Stimulated activated naive CD8-positive, alpha-beta T cell treated with anti-CD3 and anti-CD28 coated beads, Interleukin-15, Interleukin-2, amounts not matched to agents 100 U/mL and 50 U/mL, for 24 hours (primary cell): Measurements from ENCODE around the gene SLC26A1.

Experiments used
- ATAC-seq: fragments of 150-1000 bp; cut with Tn5 transposase; one replicate; pipeline ENCODE4 v1.10.0; 2021
- DNase-seq: peaks from one replicate; pipeline ENCODE4 v3.0.0; 2021

Gene SLC26A1

DNA sequence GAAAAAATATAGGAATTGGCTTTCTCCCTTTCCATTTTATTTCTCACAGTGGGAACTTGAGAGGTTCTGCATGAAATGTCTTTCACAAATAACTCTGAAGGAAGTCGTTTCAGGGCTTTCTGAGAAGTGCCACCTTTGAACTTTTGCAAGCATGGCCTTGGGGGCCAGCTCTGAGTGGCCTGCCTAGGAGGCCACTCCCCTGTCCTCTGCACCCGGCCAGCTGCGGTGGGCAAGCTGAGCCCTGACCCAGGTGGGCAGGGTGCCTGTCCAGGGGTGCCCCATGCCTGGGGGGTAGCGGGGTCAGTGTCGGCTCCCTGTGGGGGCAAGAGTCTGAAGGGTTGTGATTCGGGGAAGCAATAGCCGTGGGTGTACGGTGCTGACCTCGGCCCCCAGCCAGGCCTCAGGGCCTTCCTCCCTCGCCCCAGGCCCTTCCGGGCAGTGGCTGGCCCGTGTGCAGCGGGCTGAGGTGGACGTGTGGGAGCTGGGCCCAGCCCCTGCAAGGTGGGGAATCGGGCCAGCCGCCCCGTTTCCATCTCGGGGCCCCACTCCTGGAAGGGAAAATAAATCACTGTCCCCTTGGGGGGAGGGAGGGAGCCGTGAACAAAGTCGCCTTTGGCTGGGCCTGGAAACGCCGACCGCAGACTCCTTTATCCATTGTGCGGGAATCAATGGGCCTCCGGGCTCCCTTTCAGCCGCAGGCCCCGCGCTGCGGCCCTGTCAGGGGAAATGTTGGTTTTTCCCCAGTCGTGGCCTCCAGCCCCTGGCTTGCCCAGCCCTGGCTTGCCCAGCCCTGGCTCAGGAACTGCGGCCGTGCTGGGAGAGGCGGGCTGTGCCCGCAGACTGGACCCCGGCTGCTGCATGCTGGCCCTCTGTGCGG is 21.3 kb upstream of the SLC26A1 start:
- no peak for DNase-seq
- ATAC-seq = no peak

DNA sequence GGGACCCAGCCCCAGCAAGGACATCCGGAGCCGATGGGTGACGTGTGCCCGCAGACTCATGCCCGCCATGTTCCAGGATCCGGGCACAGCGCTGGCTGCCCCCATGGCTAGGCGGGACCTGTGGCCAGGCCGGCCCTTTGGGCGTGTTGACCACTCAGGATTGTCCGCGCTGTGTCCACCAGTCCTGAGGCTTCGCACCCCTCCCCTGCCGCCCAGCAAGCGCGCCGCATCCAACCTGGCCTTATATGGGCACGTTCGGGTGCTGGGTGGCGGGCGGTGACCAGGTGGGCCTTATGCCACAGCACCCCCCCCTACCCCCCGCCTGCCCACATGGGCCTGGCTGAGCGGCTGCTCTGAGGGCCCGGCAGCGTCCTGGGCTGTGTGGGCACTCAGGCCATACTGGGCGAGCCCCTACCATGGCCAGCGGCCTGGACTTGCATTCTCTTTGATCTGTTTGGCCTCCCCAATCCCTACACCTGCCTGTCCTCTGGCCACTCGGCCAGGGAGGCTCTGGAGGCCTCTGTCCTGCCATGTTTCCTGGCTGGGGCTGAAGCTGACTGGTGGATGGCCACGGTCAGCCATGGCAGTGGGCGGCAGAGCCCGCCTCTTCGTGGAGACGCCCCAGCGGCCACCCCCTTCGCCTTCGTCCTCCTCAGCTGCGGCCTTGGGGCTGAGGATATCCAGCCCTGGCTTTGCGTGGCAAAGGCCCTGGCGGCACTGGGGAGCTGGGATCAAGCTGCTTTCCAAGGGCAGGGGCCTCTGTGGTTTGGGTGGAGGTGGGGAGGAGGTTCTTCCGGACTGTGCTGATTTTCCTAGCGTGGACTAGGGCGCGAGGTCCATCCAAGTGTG is 20.2 kb upstream of the SLC26A1 start:
- no peak for ATAC-seq
- no peak for DNase-seq

DNA sequence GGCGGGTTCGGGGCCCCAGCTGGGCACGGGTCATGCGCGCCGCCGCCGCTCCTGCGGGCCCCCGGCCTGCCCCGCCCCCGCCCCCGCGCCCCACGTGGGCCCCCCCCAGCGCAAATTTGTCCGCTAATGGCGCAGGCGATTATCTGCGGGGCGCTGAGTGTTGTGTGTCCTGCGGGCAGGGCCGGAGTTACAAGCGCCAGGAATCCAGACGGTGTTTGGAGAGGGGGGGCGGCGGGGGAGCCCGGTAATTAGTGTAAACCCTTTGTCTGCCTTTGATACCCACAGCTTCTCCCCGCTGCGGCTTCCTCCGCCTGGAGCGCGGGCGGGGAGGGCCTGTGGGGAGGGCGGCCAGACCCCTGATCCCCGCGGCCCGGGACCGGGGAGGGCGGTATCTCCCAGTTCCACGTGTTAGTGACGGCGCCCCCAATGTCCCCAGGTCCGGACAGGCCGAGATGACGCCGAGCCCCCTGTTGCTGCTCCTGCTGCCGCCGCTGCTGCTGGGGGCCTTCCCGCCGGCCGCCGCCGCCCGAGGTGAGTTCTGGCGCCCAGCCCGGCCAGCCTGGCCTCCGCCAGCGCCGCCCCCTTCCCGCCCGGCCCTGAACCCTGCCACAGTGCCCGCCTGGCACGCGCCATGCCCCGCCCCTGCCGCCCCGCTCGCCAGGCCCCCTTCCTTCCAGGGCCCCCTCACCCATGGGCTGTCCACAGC is 19.0 kb upstream of the SLC26A1 start:
- ATAC-seq (no peak), DNase-seq (peak; percentile 44)

DNA sequence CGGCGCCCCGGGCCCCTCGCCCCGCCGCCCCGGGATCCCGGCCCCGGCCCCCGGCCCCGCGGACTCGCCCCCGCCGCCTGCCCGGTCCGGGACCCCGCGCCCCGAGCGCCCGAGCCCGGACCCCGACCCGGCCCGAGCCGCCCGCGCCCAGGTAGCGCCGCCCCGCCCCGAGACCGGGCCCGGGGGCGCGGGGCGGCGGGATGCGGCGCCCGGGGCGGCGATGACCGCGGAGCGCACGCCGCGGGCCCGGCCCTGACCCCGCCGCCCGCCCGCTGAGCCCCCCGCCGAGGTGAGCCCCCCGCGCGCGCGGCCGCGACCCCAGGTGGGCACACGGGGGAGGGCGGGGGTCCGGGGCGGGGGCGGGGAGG is 18.4 kb upstream of the SLC26A1 start:
- no peak for ATAC-seq
- DNase-seq = no peak

DNA sequence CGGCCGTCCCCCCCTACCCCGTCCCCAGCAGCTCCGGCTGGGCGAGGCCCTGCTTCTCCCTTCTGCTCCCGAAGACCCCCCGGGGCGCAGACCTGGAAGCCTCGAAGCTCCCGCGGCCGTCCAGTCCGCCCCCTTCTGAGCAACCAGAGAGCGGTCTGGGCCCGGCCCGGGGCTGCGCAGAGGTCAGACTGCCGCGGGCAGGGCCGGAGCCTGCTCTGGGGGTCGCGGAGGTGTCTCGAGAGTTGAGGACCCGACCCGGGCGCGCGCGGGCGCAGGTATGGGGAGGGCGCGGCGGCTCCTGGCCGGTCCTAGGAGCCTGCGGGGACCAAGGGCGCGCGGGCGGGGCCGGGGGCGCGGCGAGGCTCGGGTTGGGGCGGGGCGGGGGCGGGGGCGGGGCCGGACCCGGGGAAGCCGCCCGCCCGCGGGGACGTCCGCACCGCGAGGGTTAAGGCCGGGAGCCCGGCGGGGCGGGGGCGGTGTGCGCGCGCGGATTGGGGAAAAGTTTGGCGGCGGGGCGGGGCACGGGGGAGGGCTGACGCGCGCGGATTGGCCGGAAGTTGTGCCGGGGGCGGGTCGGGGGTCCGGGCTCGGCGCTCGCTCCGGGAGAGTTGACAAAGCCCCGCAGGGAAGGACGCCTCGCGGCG is 17.9 kb upstream of the SLC26A1 start, which contains the start of gene FGFRL1:
TSS of gene FGFRL1 (plus strand) at position 605 of the 644 bp plus-strand sequence. CDS start 860 bp downstream, outside the sequence.
- ATAC-seq (peak; percentile 58), DNase-seq (peak; percentile 96)

DNA sequence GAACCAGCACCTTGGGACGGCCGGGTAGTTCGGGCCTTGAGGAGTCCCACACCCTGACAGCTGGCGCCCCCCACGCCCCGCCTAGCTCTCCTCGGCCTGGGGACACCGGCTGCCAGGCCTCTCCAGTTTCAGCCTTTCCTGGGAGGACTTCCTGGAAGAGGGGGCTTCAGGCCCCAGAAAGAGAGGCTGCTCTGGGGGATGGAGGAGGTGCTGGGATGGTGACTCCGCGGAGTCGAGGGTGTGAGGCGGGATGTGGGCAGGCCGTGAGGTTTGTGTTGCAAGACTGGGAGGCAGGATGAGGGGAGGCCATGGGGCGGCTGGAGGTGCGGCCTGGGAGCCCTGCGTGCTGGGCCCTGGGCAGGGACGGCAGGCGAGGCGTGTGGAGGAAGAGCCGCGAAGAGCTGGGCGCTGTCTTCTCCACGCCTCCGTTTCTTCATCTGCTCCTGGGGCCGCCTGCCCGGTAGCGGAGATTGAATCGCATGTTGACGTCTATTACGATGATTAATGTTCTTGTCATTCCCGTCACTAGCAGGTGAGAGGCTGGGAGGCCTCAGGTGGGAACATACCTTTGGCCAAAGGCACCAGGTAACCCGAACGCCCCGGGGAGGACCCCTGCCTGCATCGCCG is 17.3 kb upstream of the SLC26A1 start:
- DNase-seq (peak; percentile 78), ATAC-seq (peak; percentile 52)

DNA sequence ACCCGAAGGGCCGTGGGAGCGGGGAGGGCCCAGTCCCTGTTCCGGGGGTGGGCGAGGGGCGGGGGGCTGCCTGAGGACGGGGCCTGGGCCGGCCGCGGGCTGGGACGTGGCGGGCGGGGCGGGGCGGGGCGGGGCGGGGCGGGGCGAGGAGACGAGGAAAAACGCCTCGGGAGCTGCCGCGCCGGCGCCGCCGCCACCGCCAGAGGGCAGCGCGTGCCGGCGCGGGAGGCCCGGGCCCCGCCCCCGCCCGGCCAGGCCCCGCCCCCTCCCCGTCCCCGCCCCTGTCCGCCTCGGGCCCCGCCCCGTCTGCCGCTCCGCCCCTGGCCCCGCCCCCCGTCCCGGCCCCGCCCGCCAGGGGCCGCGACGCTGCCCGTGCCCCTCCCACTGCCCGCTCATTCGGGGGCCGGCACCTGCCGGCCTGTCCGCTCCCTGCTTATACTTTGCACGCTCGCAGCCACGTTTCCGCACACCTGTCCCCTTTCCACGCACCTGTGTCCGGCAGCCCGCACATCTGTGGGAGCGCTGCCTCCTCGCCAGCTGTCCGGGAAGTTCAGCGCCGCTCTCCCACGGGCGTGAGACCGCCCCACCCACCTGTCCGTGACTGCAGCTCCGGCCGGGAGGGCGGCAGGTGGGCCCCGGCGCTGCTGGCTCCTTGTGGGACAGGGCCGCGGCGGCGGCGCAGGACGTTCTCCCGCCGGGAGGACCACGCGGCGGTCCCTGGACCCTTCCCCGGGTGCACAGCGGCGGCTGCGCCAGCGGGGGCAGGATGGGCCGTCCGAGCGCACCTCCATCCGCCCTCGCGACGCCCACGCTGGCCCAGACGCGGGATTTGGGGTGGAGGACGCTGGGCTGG is 16.6 kb upstream of the SLC26A1 start:
- peak; percentile 49 for ATAC-seq
- DNase-seq = peak; percentile 82

DNA sequence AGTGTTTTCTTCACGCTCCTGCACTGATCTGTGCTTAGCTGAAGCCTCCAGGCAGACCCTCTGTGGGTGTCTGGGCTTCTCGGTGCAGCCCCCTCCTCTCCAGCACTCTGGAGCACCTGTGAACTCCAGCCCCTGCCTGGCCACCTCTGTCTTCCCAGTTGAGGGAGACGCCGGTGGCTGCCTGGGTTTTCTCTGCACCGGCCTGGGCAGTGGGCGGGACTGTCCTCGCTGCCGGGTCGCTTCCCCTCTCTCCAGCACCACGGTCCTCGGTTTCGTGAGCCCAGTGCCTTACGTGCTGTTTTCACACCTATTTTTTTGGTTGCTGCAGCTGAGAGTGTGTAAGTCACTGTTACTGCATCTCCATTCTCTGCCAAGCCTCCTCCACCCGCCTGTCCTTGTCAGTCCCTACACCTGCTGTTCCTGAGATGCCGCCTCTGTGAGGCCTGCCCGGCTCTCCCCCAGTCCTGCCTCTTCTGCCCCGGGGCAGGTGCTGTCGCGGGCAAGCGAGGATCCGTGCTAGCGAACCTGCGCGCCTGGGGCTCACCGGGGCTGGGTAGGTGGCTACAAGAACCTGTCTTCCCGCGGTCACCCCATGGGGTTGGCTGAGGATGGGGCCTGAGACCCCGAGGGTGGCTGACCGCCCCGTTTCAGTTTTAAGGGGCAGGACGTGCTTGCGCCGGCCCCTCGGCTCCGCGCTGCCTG is 15.8 kb upstream of the SLC26A1 start:
- ATAC-seq (no peak), DNase-seq (peak; percentile 29)

DNA sequence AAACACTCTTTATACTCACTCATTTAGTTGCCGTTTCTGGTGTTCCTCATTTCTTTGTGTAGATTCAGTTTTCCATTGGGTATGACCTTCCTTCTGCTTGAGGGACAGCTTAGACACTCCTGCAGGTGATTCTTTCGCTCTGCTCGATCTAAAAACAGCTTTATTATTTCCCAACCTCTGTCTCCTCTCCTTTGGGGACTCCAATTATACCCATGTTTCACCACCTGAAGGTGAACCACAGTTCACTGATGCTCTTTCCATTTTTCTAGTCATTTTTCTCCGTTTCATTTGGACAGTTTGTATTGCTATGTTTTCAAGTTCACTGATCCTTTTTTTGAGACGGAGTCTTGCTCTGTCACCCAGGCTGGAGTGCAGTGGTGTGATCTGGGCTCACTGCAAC is 13.7 kb upstream of the SLC26A1 start:
- DNase-seq = no peak
- ATAC-seq = no peak

DNA sequence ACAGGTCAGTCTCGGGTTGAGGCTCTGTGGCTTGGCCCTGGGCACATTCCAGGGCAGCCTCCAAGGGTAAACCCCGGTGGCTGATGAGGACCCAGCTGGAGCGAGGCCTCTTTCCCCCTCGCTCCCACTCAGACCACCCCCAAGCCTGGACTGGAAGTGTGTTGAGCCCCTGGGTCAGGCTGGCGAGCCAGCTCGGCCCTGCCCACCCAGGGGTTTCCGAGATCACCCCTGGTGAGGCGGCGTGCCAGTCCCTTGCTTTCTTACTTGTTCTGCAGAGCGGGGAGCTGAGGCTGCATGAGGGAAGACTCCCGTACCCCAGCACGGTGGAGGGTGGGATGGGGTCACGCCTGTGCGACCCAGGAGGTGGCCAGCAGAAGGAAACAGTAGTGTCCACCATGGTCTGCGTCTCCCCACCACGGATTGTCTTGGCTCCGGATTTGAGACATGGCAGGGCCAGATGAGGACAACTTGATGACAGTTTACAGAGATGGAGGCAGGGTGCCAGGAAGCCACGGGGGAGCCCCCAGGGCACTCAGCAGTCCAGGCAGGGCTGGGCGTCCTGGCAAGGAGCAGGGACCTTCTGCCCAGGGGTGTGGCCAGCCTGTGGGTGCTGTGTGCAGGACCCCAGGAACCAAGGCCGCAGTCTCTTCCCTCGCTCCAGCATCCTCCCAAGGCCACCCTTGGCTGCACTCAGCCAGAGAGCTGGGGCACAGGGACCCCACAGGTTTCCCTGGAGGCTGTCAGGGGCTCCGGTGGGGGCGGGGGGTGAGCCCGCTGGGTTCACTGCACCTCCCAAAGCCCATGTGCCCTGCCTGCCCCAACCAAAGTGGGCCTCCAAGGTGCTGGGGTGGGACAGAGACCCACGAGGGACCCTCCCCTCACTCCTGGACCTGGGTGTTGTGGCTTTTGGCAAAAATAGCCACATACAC is 11.6 kb upstream of the SLC26A1 start:
- ATAC-seq = no peak

DNA sequence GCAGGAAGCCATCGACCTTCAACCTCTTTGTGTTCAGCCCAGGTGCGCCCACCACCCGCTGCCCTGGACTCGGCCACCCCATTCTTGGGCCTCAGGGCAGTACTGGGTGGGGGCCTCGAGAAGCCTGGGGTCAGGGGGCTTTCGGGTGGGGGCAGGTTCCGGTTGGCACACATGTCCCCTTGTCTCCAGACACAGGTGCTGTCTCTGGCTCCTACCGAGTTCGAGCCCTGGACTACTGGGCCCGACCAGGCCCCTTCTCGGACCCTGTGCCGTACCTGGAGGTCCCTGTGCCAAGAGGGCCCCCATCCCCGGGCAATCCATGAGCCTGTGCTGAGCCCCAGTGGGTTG is 10.8 kb upstream of the SLC26A1 start:
- no peak for ATAC-seq
- no peak for DNase-seq

More for the DNA sequence above, 11.6 kb upstream of the SLC26A1 start:
- DNase-seq = no peak

DNA sequence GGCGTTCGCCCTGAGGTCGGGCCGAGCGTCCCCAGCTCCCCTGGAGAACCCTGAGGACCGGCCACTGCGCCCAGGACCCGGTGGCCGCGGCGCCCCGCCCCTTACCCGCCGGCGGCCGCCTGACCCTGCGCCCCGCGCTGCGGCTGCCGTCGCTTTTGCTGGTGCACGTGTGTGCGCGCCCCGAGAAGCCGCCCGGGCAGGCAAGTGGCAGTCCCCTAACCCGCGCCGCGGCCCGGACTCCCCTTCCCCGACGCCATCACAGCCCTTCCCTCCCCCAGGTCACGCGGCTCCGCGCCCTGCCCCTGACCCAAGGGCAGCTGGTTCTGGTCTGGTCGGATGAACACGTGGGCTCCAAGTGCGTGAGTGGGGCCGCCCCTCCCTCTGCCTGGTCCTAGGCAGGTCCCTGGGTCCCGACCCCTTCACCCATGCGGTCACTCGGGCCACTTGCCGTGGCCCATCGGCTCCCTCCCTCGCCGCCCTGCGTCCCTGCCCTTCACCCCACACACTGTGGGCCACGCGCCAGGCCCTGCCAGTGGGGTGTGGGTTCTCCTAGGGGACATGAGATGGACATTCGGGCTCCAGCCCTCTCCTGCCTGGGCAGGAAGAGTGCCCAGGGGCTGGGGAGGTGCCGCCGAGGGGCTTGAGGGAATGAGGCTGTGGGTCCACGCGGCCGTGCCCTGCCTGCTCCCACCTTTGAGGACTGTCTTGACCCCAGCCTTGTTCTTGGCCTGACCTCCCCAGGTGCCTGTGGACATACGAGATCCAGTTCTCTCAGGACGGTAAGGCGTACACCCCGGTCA is 10.3 kb upstream of the SLC26A1 start:
- ATAC-seq = no peak
- DNase-seq = no peak

DNA sequence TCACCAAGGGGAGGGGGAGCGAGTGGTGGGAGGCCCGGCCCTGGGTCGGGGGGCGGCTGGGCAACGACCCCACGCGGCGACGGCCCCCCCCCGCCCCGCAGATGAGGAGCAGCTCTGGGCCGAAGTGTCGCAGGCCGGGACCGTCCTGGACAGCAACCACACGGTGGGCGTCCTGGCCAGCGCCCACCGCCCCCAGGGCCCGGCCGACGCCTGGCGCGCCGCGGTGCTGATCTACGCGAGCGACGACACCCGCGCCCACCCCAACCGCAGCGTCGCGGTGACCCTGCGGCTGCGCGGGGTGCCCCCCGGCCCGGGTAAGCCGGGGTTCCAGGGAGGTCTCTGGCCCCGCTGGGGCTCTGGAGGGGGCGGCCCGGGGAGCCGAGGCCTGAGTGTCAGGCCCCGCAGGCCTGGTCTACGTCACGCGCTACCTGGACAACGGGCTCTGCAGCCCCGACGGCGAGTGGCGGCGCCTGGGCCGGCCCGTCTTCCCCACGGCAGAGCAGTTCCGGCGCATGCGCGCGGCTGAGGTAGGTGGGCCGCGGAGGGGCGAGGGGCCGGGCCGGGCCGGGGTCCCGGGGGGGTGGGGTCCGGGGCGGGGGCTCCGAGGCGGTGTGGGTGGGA is 9.5 kb upstream of the SLC26A1 start:
- ATAC-seq = no peak
- no peak for DNase-seq

DNA sequence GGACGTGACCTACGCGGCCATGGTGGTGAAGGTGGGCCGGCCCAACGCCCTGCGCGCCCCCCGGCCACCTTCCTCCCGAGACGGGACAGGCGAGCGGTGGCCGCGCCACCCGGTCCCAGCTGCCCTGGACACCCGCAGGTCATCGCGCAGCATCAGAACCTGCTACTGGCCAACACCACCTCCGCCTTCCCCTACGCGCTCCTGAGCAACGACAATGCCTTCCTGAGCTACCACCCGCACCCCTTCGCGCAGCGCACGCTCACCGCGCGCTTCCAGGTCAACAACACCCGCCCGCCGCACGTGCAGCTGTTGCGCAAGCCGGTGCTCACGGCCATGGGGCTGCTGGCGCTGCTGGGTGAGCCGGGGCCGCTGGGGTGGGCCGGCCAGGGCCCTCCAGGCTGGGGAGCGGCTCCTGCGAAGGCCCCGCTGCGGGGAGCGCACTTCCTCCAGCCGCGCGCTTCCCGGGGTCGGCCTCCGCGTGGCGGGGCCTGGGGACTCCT is 9.0 kb upstream of the SLC26A1 start:
- DNase-seq = no peak
- ATAC-seq = no peak

DNA sequence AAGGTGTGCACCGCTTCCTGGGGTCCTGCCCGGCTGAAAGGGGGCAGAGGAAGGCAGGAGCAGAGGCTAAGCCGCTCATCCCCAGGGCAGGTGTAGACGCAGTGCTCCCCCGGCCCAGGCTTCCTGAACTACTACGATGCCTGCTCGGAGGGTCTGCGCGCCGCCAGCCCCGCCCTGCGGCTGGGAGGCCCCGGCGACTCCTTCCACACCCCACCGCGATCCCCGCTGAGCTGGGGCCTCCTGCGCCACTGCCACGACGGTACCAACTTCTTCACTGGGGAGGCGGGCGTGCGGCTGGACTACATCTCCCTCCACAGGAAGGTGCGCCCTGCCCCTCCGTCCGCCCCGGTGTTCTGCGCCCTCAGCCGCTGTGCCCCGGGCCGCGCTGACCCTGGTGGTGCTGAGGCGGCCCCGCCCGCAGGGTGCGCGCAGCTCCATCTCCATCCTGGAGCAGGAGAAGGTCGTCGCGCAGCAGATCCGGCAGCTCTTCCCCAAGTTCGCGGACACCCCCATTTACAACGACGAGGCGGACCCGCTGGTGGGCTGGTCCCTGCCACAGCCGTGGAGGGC is 8.4 kb upstream of the SLC26A1 start:
- ATAC-seq = no peak
- DNase-seq = no peak

DNA sequence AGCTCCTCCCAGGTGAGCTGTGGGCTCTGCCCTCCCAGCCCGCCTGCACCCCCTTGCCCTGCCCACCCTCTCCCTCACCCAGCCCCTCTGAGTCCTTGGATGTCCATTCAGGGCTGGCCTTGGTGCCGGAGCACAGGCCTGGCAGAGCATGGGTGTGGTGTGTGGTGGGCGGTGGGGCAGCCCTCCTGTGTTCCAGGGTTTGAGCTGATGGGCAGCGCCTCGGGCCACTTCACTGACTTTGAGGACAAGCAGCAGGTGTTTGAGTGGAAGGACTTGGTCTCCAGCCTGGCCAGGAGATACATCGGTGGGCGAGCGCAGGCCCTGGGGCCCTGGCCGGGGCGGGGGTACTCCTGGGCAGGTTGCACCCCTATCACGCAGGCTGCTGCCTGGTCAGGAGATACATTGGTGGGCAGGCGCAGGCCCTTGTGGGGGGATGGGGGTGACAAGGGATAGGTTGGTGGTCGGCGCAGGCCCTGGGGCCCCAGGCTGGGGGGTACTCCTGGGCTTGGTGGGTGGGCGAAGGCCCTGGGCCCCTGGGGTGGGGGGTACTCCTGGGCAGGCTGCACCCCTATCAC is 7.6 kb upstream of the SLC26A1 start:
- no peak for ATAC-seq
- no peak for DNase-seq
